GDM1 (cell line): ENCODE results near the gene CFAP54.
"Not testable (repeated sequence)": the region's sequence is repeated elsewhere in the genome, so short reads cannot be mapped to it uniquely, and the experiment has no call there.

ENCODE experiments used
- DNase-seq: peaks from one replicate; lab custom pipeline; 2025; lab: John Stamatoyannopoulos, UW

CFAP54 gene, protein sequence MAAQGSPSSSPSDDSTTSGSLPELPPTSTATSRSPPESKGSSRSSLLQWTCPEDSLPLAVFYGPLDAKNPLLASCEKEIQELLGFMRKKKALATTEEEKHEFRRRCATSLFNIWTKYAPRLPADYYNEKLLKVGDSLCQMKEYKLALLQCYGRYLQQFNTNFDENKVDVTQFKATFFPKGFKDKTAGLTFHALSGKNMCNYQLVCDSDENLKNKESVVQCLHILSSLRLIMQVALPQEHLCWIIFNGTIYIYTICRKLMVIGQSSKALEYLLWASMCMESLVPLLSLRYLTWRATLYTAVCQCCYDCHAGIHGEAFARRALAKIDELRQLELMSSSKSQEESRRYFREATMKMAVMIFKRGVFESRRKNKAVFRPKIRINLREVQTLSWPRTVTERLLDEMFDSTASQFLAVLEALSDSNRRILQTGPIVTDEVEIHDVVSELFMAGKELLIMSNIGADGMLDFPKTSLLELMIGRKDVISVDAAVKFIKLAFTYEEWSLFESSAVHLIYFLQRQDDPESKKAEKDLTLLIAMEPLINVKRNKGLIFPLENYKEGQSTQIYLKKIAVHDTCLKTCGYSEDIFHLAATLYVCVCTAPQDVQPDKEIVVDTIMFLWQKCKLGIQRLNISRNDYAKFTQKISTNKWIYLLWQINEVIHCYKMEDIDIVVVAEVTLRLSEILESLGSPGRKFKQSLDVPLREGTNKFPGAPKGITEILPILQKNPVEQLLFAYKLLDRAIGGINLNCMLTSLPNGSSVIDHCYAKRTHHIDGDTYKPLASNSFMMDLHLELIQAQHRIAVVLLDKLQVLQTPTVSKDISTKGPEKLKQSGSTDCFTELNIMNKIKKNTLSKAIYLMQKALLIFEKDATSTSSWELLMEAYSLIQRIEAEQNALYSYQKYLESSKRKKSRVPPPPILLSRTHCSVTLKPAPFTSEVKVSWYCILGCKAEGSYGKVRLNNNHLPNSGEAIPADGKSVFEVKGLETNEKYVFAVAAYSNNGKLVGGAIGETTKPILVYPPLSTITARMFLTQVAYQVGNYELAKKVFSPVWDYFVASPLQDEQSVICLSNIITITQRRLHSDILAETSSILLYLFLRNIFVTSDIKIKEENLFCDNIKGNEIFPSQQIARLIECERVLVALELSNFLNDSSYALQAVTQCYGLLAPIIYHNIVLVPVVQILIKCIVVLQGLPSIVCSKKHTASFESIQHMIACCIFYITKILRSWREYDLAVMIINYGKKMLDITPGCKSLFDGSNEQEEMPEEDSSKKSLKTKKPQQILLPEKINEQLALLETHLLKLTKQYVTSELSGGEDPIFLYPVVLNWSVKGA (N-terminal part only)

DNA sequence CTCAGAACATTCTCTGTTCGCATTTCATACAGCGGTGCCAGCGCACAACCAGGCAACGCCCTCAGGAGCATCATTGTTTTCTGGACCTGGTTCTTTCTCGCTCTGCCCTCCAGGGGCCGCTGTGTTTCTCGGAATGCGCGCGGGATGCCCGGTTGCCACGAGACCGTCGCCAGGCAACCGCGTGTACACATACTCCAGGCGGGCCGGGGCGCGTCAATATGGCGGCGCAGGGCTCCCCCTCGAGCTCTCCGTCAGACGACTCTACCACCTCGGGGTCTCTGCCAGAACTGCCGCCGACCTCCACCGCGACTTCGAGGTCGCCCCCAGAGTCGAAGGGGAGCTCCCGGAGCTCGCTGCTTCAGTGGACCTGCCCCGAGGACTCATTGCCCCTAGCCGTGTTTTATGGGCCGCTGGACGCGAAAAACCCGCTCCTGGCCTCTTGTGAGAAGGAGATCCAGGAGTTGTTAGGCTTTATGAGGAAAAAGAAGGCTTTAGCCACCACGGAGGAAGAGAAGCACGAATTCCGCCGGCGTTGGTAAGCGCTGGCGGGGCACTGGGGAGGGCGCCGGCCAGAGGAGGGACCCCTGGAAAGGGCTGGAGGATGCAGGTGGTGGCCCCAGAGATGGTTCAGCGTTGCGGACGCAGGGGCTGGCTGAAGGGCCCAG is at the start of gene CFAP54:
TSS of gene CFAP54 (plus strand) at position 186 of the 665 bp plus-strand sequence. CDS start at position 219, 33 bp downstream.
- peak; percentile 81 for DNase-seq

DNA sequence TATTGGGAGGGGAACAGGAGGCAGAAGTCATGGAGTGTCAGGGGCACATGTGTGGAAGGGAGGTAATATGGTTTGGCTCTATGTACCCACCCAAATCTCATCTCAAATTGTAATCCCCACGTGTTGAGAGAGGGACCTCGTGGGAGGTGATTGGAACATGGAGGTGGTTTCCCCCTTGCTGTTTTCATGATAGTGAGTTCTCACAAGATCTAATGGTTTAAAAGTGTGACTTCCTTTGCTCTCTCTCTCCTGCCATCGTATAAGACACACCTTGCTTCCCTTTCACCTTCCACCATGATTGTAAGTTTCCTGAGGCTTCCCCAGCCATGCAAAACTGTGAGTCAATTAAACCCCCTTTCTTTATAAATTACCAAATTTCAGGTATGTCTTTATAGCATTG is 47.6 kb upstream of the CFAP54 start:
- no peak for DNase-seq

DNA sequence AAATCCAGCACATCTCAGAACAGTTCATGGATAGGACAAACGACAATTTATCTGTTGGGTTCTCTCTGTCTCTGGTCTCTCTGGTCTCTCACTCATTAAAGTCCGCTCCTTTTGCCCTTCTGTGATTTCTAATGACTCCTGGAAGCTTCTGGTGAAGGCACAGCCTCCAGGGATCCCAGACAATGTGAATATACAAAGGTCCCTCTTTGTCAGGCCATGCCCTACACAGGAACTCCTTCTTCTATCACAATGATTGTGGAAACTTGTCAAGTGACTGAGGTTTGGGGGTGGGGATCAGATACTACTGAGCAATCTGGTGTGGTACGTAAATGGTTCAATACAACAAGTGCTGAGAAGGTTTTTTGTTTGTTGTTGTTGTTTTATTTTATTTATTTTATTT is 46.5 kb upstream of the CFAP54 start:
- no peak for DNase-seq

DNA sequence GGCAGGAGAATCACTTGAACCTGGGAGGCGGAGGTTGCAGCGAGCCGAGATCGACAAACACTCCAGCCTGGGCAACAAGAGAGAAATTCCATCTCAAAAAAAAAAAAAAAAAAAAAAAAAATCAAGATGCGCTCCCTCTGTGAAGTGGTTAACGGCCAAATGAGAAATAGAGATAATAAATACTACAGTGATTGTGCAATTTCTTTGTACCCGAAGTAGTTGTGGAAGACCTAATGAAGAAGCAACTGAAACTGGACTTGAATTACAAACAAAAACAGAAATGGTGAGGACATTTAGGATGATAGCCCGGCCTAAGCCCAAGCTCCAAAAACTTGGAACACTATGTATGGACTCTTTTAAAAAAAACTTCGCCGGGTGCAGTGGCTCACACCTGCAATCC is 45.0 kb upstream of the CFAP54 start:
- DNase-seq, result no peak

DNA sequence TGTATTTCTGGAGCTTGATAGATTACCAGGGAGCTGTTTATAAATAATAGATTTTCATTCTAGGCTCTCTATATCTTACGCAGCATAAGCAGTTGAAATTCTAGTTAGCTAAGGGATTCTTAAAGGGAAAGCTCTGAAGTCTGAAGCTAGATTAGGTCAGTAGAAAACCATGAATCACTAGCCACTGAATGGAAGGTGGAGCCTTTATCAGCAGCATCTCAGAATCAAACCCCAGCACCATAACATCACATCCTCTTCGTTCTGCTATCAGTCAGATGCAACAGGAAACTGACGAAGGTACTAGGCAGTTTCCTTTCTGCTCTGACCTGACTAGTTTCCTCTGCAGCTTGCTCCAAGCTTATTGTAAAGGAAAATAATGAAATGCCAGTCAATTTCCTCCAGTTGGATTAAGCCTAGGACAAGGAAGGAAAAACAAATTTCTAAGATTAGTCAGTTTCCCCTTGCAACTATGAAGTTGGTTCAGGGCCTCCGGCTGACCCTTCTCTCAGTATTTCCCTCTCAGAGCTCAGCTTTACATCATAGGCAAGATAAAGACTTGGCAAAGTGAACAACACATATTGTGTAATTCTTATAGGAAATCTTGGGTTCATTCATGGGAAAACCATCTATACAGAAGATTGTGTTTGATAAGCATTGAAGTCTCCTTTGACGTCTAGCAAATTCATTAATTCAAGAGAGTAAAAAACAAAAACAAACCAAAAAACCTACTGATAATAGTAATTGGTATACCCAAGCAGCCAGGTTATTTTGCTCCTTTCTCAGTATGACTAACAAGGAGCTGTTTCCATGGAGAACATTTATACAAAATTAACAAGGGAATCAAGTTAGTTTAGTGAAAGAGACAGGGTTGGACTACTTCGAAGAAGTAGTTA is 43.4 kb upstream of the CFAP54 start:
- peak; percentile 82 for DNase-seq

DNA sequence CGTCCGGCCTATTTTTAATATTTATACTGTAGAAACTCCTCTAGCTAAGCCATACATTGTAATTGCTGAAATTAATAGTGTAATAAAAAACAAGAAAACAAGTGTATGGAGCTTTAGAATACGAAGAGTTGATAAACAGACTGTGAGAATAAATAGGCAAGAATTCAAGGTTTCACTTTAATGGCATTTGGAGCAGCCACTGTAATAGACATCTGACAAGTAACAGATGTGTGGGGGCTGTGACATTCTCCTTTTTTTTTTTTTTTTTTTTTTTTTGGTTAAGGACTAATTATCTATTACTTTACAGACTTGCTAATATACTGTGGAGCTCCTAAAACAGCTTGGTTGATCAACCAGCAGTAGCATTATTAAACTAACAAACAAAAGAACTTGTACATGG is 42.1 kb upstream of the CFAP54 start:
- no peak for DNase-seq

DNA sequence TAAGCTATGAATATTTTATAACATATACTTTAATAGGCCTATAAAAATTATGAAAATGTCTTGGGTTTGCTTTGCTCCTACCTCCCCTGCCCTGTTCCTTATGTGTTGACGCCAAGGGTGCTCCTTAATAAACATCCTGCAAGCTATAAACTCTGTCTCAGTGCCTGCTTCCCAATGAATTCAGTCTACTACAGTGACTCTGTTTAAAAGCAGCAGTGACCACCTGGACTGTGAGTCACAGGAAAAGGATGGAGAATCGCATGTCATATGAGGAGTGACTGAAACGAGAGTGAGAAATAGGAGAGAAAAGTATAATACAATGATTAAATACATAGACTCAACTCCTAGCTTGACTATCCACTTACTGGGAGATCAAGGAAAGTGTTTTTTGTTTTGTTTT is 41.1 kb upstream of the CFAP54 start:
- DNase-seq, result no peak

DNA sequence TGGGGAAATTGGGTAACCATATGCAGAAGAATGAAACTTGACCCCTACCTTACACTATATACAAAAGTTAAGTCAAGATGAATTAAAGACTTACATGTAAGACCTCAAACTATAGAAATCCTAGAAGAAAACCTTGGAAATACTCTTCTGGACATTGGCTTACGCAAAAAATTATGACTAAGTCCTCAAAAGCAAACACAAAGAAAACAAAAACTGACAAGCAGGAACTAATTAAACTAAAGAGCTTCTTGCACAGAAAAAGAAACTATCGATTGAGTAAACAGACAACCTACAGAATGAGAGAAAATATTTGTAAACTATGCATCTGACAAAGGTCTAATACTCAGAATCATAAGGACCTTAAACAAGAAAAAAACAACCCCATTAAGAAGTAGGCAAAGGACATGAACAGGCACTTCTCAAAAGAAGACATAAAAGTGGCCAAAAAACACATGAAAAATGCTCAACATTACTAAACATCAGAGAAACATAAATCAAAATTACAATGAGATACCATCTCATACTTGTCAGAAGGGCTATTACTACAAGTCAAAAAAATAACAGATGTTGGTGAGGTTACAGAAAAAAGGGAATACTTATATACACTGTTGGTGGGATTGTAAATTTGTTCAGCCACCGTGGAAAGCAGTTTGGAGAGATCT is 37.0 kb upstream of the CFAP54 start:
- DNase-seq, result no peak

DNA sequence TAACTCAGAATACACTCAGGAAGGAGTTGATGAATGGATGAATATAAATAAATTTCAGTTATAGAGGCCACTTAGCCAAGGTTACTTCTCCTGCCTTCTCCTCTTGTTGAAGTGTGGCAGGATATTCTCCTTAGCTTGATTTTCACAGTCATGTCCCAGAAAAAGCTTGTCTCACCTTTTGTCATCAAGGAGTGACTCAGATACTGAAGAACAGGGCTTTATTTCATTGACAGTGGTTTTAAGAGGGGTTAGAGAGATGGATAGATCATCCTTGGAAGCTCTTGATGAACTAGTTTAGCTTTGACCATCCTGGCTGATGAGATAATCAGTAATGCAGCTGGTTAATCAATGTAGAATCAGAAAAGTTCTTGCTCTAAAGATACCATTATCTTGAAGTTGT is 35.0 kb upstream of the CFAP54 start:
- DNase-seq, result no peak

DNA sequence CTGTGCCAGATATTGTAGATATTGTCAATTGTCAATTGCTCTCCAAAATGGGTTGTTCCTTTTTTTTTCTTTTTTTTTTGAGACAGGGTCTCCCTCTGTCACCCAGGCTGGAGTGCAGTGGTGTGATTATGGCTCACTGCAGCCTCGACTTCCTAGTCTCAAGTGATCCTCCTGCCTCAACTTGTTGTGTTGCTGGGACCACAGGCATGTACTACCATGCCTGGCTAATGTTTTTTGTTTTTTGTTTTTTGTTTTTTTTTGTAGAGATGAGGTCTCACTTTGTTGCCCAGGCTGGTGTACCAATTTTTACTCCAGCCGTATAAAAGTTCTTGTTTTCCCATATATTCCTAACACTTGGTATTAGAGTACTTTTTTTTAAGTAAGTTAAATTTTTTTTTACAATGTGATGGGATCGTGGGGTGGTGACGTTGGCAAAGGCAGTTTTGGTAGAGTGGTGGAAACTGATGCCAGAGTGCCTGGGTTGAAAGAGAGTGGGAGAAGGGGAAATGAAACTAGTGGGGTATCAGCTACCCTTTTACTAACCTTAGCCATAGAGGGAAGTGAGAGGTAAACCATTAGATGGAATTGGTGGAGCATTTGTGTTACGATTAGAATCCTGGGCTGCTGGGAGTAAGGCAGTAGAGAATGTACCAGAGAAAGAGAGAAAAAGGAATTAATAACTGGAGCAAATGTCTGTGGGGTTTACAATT is 33.0 kb upstream of the CFAP54 start:
- no peak for DNase-seq

DNA sequence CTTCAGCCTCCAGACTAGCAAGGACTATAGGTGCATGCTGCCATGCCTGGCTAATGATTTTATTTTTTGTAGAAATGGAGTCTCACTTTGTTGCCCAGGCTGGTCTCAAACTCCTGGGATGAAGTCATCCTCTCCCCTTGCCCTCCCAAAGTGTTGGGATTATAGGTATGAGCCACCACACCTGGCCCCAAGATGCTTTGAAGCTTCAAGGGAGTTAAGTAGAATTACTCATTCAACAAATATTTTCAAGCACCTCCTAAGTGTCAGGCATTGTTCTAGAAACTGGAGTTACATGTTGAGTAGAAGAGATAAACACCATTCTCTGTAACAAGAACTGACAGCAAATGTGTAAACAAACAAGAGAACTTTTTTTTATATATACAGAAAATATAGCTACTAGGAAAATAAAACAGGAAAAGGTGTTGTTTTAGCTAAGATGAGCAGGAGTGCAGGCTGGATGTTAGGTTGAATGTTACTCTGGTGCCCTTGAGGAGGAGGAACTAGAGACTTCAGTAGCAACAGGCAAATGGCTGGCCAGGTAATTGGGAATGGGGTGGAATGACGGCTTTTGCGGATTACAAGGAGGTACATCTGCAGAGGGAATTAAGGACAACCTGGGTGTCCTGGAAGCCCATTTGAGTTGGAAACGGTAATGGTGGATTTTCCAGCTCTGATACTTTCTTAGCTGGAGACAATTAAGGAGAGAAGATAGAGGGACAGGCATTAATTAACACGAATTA is 32.0 kb upstream of the CFAP54 start:
- no peak for DNase-seq

DNA sequence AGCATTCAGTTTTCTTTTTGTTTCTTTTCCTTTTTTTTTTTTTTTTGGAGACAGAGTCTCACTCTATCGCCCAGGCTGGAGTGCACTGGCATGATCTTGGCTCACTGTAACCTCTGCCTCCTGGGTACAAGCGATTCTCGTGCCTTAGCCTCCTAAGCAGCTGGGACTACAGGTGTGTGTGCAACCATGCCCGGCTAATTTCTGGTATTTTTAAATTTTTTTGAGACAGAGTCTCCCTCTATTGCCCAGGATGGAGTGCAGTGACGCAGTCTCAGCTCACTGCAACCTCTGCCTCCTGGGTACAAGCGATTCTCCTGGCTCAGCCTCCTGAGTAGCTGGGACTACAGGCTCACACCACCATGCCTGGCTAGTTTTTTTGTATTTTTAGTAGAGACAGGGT is 30.1 kb upstream of the CFAP54 start:
- not testable (repeated sequence) for DNase-seq

DNA sequence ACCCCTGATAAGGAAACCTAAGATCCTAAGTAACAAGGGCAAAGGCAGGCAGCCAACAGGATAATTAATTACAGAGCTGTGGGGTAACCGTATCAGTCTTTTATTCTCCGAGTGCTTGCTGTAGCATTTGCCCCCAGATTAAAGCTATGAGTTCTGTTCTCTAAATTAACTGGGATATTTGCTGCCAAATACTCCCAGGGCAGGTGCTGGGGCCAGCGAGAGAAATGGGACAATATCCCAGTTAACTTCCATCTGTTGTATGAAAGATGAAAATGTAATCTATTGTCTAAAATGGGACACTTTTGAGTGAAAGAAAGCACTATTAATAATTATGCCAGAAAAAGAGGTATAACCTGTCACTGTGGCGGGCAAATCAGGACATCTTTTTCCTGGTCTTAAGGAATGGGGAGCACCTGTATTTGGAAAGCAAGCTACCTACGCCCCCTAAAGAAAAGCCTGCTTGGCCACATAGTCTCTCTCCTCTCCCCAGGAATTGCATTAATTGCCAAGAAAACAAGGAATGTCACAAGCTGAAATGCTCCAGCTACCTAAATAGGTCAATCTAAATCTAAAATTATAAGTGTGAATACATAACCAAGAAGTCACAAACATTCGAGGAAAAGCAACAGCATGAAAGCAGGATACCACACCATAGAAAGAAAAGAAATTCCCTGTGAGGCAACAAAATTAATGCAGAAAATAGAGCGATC is 26.7 kb upstream of the CFAP54 start:
- no peak for DNase-seq

DNA sequence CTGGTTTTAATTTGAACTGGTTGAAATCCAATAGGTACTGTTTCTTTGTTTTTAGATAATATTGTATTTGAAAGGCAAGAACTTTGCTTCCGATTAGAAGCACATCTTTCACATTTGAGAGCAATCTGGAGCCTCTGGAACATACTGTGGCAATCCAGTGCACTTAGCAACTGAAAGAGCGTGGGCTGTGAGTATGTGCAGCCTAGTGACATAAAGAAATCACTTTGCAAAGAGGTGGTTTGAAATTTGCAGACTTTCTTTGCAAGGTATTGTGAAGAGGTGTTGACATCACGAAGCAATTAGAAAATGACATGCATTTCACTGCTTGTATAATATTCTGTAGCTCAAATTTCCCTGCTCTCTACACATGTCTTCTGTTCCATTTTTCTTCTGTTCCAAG is 23.5 kb upstream of the CFAP54 start:
- no peak for DNase-seq

DNA sequence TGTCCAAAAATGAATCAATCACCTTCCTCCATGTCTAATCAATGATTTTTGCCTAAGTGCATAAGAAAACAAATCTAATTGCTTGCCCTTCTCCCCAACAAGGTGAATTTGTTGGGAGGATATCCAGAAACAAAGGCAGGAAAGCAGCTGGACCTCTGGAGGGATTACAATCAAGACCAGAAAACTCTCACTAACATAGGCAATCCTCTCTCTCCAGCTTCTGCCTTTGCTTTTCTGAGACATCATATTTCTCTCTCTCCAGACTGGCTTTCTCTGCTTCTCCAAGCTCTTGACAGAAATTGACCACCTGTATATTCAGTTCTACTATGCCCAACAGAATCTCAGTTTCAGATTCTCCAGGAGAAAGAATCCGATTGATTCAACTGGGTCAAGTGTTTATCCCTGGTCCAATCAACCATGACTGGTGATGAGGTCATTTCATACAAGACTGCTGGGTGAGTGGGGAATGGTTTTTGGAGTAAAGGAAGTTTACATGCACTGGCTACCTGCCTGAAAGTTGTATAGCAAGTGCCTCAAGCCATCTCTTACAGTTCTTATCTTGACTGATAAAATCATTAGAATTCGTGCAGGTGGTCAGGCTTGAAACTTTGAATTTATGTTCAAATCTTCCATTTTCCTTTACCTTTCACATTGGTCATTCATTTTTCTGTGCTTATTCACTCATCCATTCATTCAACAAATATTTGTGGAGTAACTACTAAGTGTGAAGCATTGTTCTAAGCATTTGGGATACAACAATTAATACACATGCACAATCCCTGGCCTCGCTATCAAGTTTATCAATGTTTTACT is 22.2 kb upstream of the CFAP54 start:
- no peak for DNase-seq

DNA sequence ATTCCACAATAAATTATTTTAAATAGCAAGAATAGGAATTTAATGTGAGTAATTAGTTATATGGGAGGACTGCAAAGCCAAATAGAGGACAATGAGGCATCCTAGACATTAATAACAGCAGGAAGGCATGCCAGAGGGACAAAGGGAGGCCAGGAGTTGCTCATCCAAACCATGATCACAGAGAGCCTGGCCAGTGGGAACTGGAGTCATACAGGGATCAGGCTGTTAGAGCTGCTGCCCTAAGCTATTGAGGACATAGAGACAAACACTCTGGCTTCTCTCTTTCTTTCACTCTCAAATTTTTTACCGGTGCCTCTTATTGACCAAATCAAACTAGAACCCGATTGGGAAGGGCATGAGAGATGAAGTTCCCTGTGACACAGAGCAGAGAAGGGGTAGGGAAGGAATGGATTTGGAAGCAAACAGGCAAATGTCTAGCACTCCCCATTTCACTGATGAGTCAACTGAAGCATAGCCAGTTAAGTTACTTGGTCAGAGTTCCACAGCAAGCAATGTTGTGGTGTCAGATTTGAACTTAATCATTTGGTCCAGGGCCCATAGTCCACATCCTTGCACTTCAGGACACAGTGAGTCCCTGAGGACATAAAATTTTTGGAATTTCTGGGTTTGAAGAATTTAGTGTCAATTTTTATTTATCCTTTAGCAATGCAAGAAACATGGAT is 17.9 kb upstream of the CFAP54 start:
- no peak for DNase-seq

DNA sequence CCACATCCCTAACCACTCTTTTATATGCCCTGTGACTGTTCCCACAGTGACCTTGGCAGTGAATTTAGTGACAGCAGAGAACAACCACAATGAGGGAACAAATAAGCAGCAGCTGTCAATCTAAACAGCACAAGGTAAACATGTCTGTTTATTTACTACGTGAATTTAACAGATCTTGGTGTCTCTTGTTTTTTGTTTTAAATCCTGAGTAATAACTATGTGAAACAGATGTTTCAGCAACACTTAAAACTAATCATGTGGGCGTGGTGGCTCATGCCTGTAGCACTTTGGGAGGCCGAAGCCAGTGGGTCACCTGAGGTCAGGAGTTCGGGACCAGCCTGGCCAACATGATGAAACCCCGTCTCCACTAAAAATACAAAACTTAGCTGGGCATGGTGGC is 17.0 kb upstream of the CFAP54 start:
- no peak for DNase-seq
